ENCODE measurements around the gene CLDN25.
"Not testable (repeated sequence)": the region's sequence is repeated elsewhere in the genome, so short reads cannot be mapped to it uniquely, and the experiment has no call there.

The CLDN25 gene

DNA sequence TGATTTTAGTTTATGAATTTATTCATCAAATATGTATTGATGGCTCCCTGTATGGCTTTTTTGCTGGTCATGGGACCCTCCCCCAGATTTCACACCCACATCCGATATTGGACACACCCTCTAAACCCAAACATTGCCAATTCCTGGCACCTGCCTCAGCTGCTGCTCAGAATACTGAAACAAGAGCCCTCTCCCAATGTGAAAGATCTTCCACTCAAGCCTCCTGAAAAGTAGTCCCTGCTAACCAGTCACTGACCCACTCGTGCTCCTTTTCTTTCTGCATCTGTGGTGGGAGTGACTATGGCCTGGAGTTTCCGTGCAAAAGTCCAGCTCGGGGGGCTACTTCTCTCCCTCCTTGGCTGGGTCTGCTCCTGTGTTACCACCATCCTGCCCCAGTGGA, at the start of gene CLDN25:
Gene CLDN25 (plus strand): TSS at position 301 of the 400 bp plus-strand sequence. CDS start 0 bp downstream, at position 301.
- no peak for DNase-seq (ENCODE audit: low read depth, low spot score)

DNA sequence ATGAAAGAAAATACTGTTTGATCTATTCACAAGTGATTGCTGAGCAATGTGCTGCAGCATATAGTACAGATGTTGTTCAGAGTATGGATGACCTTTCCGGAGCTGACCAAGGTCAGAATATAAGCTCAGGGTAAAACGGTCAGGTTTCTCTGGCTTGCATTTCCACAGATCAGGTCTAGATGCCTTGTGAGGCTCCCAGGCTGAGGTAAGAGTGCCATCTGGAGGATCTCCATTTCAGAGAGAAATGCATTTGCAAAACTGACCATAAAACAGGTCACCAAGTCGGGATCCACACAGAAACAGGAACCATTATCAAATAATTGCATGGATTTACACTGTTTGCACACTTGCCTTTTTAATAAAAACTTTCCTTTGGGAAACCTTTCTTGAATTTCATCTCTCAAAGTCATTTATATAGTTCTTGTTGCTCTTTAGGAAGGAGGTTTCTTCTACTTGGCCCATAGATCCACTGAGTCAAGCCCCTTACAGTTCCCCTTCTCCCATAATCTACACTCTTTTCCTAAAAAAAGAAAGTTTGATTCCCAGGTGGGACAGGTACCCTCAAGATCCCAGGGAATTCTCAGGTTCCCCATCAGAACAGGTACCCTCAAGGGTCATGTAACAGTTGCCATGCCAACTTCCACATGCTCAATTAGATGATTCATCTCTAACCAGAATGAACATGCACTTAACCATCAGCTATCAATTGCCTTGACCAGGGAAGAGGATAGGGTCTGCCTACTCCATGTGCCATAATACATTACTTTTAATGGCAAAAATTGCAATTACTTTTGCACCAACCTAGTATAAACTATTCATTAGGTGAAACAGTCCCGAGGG, 48.5 kb upstream of the CLDN25 start:
- DNase-seq (ENCODE audit: low read depth, low spot score), result no peak

DNA sequence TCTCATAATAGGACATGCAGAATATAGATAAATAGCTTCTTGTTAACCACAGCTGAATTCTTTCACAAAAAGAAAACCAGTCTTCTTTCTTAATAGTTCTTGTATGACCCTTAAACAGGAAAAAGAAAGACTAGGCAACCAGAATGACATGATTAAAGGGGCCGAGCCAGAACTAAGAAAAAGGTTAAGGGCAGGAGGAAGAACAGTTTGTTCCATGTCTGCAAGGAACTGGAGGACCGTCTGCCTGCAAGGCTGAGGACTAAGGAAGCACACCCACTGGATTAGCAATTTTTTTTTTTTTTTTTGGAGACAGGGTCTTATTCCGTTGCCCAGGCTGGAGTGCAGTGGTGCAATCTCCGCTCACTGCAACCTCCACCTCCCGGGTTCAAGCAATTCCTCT, 47.5 kb upstream of the CLDN25 start:
- no peak for DNase-seq (ENCODE audit: low read depth, low spot score)

DNA sequence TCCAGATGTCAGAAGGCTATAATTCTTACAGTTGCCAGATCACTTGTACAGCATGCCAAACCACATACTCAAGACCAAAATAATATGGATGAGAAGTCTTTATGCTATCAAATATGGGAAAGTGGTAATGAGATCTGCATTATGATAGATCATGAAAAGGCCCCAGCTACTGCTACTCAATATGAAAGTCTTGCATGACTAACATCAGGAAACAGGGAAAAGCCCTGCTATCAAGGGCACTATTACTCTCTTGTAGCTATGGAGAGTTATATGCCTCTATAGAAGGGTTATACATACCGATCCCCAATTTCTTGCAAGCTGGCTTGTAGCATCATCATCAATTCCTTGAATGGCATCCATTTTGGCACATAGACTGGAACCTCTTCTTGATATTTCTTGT, 43.3 kb upstream of the CLDN25 start:
- DNase-seq (ENCODE audit: low read depth, low spot score), result no peak

DNA sequence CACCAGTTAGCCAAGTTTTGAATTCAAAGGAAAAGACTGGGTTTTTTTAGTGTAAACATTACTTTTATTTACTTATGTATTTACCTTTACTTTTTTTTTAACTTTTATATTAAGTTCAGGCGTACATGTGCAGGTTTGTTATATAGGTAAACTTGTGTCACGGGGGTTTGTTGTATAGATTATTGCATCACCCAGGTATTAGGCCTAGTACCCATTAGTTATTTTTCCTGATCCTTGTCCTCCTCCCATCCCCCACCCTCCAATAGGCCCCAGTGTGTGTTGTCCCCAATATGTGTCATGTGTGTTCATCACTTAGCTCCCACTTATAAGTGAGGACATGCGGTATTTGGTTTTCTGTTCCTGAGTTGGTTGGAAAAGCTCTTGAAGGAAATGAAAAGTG, 26.7 kb upstream of the CLDN25 start:
- DNase-seq (ENCODE audit: low read depth, low spot score), result no peak

DNA sequence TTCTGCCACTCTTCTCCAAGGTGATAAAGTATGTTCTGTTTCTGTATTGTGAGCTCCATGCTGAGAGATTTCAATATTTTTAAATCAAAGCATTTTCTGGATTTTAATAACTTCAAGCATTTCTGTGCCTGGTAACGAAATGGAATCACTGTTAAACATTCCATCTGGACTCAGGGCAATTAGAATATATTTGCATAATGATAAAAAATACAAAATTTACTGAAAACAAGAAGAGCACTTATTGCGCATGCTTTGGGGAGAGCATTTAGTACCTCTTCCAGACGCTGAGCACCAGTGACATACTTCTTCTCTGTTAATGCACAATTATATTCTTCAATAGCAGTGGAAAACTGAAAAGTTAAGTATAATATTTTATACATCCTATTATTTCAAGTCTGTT, 19.4 kb upstream of the CLDN25 start:
- no peak for DNase-seq (ENCODE audit: low read depth, low spot score)

DNA sequence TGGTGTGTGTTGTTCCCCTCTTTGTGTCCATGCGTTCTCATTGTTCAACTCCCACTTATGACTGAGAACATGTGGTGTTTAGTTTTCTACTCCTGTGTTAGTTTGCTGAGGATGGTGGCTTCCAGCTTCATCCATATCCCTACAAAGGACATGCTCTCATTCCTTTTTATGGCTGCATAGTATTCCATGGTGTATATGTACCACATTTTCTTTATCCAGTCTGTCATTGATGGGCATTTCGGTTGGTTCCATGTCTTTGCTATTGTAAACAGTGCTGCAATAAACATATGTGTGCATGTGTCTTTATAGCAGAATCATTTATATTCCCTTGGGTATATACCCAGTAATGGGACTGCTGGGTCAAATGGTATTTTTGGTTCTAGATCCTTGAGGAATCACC, 16.6 kb upstream of the CLDN25 start:
- DNase-seq (ENCODE audit: low read depth, low spot score), result not testable (repeated sequence)

DNA sequence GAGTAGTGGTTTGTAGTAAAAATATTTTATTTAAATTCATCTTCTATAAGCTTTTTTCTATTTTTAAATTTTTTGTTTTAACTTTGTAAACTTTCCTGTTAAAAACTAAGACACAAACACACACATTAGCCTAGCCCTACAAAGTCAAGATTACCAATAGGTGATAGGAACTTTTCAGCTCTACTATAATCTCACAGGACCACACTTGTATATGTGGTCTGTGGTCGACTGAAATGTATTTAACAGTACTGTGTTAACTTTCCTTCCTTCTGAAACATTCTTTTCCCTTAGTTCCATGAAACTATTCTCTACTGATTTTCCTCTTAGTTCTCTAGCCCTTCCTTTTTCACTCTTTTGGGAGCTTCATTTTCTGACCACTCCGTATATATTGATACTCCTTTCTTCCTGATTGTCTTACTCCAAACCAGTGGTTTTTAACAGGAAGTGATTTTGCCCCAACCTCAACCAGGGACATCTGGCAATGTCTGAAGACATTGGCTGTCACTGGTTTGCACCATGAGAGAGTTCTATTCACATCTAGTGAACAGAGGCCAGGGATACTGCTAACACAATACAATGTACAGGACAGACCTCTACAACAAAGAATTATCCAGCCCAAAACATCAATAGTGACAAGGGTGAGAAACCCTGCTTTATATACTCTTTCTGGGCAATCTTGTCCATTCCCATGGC, 14.9 kb upstream of the CLDN25 start:
- DNase-seq (ENCODE audit: low read depth, low spot score), result no peak

DNA sequence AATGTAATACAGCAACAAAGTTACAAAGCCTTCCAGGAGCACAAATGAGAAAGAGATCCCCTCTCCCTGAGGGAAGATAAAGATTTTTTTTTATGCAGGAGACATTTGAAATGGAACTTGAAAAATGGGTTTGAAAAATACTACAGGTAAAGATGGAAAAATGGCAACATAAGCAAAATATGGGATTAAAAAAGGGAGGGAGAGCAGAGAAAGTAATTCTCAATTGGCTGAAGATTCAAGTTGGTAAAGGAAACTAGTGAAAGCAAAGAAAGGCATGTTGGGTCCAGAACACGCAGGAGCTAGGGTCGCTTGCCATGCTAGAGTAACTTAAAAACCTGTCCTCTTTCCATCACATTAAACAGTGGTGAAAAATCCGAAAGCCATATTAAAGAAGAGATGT, 7.6 kb upstream of the CLDN25 start:
- DNase-seq (ENCODE audit: low read depth, low spot score), result no peak

DNA sequence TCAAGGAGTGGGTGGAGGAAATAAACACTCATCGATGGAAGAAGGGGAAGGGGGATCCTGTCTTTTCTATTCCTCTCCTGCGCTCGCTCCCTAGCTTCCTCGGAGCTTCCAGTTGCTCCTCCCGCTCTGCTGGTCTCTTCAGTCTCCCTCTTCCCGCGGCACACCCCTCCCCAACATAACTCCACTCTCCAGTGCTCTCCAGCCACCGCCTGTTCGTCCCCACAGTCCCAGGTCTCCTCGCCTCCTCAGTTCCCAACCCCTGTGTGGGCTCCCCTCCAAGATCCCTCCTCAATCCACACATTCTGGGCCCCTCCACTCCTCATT, 6.5 kb upstream of the CLDN25 start:
- no peak for DNase-seq (ENCODE audit: low read depth, low spot score)

DNA sequence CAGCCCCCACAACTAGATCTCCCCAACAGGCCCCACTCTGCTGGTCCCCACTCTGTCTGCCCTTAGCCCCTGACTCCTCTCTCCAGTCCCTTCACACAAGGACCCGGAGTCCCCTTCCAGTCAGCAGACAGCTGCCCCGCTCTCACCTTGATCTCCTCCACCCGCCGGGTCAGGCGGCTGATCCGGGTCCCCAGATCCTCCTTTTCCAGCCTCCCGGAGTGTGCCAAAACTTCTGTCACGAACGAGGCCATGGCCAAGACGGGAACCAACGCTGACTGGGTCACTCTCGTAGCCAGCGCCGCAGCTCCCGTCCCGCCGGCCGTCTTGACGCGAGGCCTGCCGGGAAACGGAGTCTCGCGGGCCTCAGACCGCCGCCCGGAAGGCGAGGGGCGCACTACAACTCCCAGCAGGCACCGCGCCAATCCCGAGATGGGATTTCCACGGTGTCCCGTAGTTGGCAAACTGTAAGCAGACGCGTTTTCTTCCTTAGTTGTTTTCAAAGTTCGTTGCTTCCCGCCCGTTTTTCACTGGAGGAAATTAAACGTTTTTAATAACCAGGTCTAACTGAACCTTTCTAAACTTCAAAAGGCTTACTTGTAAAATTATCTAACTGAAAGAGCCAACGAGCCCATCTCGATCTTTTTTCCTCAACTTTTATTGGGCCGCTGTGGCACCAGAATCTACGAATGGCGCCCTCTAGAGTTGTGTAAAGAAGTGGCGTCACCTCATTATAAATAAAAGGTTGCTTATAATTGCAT, 6.0 kb upstream of the CLDN25 start, which contains the start of gene ZW10:
Gene ZW10 (minus strand): TSS at position 277 of the 758 bp plus-strand sequence. CDS start 26 bp downstream, at position 251.
- DNase-seq (ENCODE audit: low read depth, low spot score), result peak; percentile 93

DNA sequence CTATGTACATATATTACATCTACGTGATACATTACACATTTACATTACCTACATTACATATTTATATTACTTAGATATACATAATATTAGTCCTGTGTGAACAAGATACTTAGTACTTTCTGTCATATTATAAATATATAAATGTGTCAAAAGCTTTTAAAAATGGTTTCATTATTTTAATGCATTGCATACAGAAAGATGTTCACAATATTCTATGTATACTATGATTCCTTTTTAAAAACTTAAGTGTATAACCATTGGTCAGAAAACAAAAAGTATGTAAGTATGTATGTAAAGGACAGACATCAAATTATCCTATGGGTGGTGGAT, 5.5 kb upstream of the CLDN25 start:
- no peak for DNase-seq (ENCODE audit: low read depth, low spot score)

DNA sequence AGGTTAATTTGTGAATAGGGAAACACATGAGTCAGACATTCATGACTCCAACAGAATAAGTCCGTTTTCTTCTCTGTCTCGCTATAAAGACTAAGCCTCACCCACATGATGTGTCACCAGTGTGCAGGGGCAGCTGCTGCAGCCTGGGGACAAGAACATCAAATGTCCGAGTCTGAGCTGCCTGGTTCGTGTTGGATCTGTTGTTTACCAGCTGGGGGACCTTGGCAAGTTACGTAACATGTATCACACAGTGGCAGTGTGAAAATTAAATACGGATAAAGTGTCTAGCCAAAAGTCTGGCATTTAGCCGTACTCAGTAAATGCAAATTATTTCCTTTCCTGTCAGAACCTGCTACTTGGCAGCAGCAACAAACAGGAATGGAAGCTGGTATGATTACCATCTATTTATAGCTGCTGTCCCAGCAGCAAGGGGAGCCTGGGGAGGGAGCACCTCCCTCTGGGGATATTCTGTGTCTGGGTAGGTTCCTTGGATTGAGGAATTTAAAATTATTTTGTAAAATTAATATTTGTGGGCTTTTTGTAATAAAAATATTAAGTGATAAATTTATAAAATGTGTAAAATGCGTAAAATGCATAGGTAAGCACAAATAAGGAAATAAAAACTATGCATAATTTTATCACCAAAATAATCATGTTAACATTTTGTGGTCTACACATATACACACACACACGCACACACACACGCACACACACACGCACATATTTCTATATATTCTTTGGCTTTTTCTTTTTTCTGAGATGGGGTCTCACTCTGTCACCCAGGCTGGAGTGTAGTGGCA, 1.3 kb upstream of the CLDN25 start:
- no peak for DNase-seq (ENCODE audit: low read depth, low spot score)

DNA sequence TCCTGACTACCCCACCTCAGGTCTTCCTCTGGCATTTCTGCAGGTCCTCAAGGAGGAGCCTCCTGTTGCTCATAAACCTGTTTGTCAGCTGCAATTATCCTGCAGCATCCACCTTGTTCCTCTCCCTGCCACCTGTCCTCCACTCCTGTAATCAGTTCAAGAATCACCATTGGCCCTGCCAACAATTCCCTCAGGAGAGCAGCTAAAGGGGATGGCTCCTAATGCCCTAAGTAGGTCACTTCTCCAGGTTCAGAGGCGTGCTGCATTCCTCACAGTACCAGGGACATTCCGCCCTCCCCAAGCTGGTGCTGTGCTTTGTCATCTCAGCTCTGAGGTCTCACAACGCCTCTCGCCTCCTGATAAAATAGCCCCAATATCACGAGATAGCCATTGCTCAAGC, 2.1 kb downstream of the CLDN25 start:
- DNase-seq (ENCODE audit: low read depth, low spot score), result no peak

DNA sequence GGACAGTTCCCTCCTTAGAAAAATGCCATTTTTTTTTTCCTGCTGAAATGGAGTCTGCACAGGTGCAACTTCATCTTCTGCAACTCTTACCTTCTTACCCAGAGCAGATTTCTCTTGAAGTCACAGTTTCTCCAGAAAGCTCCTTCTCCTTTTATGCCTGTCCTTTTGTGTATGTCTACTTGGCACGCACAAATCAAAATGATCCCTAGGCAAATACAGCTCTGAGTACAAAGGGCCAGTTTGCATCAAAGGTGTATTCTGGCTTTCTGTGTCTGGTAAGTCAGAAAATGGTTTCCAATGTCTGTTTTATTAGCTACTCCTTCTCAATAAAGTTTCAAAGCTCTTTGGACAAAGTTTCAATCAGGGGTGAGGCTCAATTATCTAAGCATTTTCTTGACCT, 2.5 kb downstream of the CLDN25 start:
- no peak for DNase-seq (ENCODE audit: low read depth, low spot score)

DNA sequence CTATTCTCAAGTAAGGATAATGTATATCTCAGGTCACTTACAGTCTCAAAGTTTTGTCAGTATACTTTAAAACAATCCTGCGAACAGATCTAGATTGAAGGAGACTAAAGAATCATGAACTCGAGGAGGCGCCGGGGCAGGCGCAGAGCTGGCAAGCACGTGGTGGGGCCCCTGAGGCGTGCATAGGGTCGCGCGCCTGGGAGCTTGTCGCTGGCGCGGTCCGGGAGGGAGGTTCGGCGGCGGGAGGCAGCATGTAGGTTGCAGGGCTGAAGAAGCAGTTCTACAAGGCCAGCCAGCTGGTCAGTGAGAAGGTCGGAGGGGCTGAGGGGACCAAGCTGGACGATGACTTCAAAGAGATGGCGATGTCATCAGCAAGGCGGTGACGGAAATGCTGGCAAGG, 9.4 kb downstream of the CLDN25 start:
- not testable (repeated sequence) for DNase-seq (ENCODE audit: low read depth, low spot score)

DNA sequence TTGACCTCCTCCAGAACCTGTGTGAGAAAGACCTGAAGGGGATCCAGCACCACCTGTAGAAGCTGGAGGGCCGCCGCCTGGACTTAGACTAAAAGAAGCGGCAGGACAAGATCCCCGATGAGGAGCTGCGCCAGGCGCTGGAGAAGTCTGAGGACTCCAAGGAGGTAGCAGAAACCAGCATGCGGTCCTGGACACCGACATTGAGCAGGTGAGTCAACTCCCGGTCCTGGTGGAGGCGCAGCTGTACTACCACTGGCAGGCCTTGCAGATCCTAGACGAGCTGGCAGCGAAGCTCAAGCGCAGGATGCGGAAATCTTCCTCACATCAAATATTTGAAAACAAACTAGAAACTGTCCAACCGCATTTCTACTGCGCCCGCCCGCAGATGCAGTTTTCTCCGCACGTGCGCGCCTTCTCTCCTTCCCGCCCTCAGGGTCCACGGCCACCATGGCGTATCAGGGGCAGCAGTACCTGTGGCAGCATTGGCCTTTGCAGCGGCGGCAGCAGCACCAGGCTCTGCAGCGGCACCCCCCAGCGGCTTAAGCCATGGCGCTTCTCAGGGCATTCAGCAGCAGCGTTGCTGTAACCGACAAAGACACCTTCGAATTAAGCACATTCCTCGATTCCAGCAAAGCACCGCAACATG, 10.2 kb downstream of the CLDN25 start:
- DNase-seq (ENCODE audit: low read depth, low spot score), result no peak

DNA sequence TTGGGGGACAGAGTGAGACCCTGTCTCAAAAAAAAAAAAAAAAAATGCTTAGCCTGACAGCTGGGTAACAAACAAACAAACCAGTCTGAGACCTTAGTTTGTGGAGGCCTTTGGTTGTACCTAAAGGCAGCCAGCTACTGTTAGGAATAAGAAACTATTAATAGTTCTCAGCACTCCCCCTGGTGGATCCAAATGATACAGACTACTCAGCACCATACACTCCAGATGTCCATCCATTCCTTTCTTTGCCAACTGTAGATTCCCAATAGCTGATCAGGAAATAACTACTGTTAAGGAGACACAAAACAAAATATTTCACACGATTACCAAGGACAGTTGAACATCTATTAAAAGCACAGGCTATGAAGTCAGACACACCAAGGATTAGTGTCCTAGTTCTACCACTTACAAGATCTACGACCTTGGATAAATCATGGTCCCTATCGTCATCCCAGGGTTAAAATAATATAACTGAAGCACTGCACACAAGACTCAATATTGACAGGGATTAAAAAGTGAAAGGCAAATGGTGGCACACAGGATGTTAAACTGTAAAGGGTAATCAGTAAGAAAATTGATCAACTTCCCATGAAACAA, 17.2 kb downstream of the CLDN25 start:
- DNase-seq (ENCODE audit: low read depth, low spot score), result no peak

DNA sequence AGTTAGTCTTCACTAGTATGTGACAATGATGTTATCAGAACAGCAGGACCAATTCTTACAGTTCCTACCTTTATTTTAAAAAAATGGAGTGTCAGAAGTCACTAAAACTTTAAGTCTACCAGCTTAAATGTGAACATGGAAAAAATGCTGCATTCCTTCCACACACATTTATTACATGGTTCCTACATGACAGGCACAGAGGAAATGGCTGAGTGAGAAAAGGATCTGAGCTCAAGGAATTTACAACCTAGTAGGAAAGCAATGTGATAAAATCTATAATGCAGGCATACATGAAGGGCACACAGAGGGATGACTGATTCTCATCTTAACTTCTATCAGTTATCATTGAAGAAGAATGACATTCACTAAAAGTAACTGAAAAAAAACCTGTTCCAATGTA, 23.0 kb downstream of the CLDN25 start:
- no peak for DNase-seq (ENCODE audit: low read depth, low spot score)

DNA sequence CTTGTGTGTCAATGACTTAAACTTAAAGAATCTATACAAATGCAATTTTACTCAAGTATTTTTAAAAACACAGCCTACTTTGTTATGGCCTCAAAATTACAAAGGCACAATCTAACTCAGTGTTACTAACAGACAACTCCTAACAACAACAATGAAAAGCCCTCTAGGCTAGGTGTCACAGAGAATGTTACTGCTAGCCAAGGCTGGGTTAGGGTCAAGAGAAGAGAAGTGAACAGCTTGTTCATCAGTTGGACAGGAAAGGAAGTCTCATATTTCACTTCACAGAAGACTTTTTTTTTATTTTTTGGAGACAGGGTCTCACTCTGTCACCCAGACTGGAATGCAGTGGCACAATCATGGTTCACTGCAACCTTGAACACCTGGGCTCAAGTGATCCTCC, 26.0 kb downstream of the CLDN25 start:
- DNase-seq (ENCODE audit: low read depth, low spot score), result no peak

DNA sequence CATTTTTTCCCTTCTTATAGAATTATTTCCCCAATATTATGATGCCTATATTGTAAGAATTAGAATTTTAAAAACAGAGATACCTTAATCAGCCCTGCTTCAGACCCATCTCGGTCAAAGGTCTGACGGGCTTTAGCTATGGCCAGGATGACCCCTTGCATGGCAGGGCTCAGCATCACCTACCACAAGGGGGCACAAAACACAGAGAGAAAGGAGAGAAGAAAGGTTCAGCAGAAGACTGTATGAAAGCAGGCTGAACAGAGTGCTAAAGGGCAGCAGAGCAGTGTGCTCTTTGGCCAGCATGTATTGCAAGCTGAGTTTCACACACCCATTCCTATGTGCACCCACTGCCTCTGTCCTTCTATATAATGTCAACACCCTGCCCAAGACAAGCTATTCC, 26.8 kb downstream of the CLDN25 start:
- DNase-seq (ENCODE audit: low read depth, low spot score), result no peak
